Measurements from ENCODE around the gene SLC35A2.

GRCh38 chrX:48917139-48918001 is 5.9 kb upstream of the SLC35A2 start:
- TF ChIP-seq, protein P1, sequence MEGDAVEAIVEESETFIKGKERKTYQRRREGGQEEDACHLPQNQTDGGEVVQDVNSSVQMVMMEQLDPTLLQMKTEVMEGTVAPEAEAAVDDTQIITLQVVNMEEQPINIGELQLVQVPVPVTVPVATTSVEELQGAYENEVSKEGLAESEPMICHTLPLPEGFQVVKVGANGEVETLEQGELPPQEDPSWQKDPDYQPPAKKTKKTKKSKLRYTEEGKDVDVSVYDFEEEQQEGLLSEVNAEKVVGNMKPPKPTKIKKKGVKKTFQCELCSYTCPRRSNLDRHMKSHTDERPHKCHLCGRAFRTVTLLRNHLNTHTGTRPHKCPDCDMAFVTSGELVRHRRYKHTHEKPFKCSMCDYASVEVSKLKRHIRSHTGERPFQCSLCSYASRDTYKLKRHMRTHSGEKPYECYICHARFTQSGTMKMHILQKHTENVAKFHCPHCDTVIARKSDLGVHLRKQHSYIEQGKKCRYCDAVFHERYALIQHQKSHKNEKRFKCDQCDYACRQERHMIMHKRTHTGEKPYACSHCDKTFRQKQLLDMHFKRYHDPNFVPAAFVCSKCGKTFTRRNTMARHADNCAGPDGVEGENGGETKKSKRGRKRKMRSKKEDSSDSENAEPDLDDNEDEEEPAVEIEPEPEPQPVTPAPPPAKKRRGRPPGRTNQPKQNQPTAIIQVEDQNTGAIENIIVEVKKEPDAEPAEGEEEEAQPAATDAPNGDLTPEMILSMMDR (IDR thresholded peaks at IDR 0.05; ENCODE audit: poor library complexity) = peak; percentile 91
- TF ChIP-seq EZH2 (IDR thresholded peaks at IDR 0.05; ENCODE audit: borderline replicate concordance) = no peak
